ENCODE data around the gene CCDC152. TPM values are rescaled to one million over a fixed set of nuclear protein-coding genes. Genes with fewer than 3 reads are reported as not detected.

CCDC152 gene
- total and polyA plus RNA-seq, 2 of the 13 experiments (the other 11 are each of a cell fraction or from before 2014, with no cell fraction given): 0.20 to 0.36 TPM

- TF ChIP-seq POLR2G (IDR thresholded peaks at IDR 0.05; ENCODE audit: low read depth, low read length) (peak; percentile 99), ATF2 (CRISPR knock-in tag; IDR thresholded peaks at IDR 0.05) (peak; percentile 89; the same call in 1 of the 2 replicates), PAX8 (CRISPR knock-in tag; IDR thresholded peaks at IDR 0.05; ENCODE audit: borderline replicate concordance) (no peak), RAD21 (CRISPR knock-in tag; IDR thresholded peaks at IDR 0.05) (no peak), TAF1 (CRISPR knock-in tag; IDR thresholded peaks at IDR 0.05) (peak; percentile 86), XRCC5 (optimal IDR thresholded peaks at IDR 0.05; ENCODE audit: low read length) (no peak), NFE2L2 (IDR thresholded peaks at IDR 0.05; ENCODE audit: low read length) (no peak), IRX3 (CRISPR knock-in tag; IDR thresholded peaks at IDR 0.05; ENCODE audit: borderline replicate concordance, low read depth) (peak; percentile 34; the same call in 1 of the 2 replicates), MYNN (CRISPR knock-in tag; IDR thresholded peaks at IDR 0.05; ENCODE audit: low read depth) (no peak), CREB3 (CRISPR knock-in tag; IDR thresholded peaks at IDR 0.05) (0 out of 2 replicates have a peak, but pooled peaks have one; percentile 56), MAFG (CRISPR knock-in tag; IDR thresholded peaks at IDR 0.05) (peak; percentile 81), PTBP1 (IDR thresholded peaks at IDR 0.05; ENCODE audit: low read depth, low read length, poor library complexity, severe bottlenecking) (no peak), MEIS2 (CRISPR knock-in tag; IDR thresholded peaks at IDR 0.05) (peak; percentile 83; the same call in 1 of the 2 replicates), ZNF256 (CRISPR knock-in tag; conservative IDR thresholded peaks at IDR 0.05) (no peak), REXO4 (CRISPR knock-in tag; IDR thresholded peaks at IDR 0.05; ENCODE audit: borderline replicate concordance) (no peak), ARID5B (CRISPR knock-in tag; IDR thresholded peaks at IDR 0.05) (peak; percentile 97), TGIF2 (CRISPR knock-in tag; IDR thresholded peaks at IDR 0.05) (peak; percentile 76), HDAC6 (IDR thresholded peaks at IDR 0.05; ENCODE audit: low read depth, low read length) (peak; percentile 91; the same call in 1 of the 2 replicates), PAWR (CRISPR knock-in tag; IDR thresholded peaks at IDR 0.05; ENCODE audit: borderline replicate concordance) (no peak), THAP9 (CRISPR knock-in tag; IDR thresholded peaks at IDR 0.05; ENCODE audit: borderline replicate concordance) (no peak)
Measured at GRCh38 chr5:42811591-42812446, 55.2 kb downstream of the CCDC152 start, which contains the start of gene SELENOP (continued).

Measured in HepG2 (cell line).